Measurements from ENCODE around the gene RIPOR3. TPM values are rescaled to one million over a fixed set of nuclear protein-coding genes. Genes with fewer than 3 reads are reported as not detected.

RIPOR3 gene
- total and polyA plus RNA-seq, 4 donors, result 4.3 to 9.9 (median 7.7) TPM

GRCh38 chr20:50726955-50727791, 35.8 kb upstream of the RIPOR3 start:
- H3K27me3 ChIP-seq (ENCODE audit: control insufficient read depth in 3 of 3, insufficient read depth in 3 of 3, low read length in 2 of 3), result peaks cover 0 to 3% (median 3%) of the 10 kb centered on the region in 3 donors
- WGBS, 2 donors, result 76 to 84% methylated on average over 4 of the region's 4 CpGs
- H3K27ac ChIP-seq (ENCODE audit: low read depth in 1 of 2, low read length in 1 of 2), result no peak overlapping the region
- ATAC-seq (ENCODE audit: insufficient read depth, low FRiP score) (no peak), DNase-seq (no peak)
- peaks cover 4 to 19% (median 12%) of the 10 kb centered on the region in 5 donors for H3K4me1 ChIP-seq (ENCODE audit: control insufficient read depth in 5 of 5, insufficient read depth in 5 of 5, low read length in 5 of 5)
- TF ChIP-seq, protein P1, sequence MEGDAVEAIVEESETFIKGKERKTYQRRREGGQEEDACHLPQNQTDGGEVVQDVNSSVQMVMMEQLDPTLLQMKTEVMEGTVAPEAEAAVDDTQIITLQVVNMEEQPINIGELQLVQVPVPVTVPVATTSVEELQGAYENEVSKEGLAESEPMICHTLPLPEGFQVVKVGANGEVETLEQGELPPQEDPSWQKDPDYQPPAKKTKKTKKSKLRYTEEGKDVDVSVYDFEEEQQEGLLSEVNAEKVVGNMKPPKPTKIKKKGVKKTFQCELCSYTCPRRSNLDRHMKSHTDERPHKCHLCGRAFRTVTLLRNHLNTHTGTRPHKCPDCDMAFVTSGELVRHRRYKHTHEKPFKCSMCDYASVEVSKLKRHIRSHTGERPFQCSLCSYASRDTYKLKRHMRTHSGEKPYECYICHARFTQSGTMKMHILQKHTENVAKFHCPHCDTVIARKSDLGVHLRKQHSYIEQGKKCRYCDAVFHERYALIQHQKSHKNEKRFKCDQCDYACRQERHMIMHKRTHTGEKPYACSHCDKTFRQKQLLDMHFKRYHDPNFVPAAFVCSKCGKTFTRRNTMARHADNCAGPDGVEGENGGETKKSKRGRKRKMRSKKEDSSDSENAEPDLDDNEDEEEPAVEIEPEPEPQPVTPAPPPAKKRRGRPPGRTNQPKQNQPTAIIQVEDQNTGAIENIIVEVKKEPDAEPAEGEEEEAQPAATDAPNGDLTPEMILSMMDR (IDR thresholded peaks at IDR 0.05; ENCODE audit: control extremely low read depth, extremely low read depth), result no peak
- H3K9me3 ChIP-seq (ENCODE audit: control insufficient read depth in 4 of 4, insufficient read depth in 3 of 4, low read length in 3 of 4), result no peaks in the 10 kb centered on the region
- H3K36me3 ChIP-seq (ENCODE audit: control insufficient read depth in 4 of 4, insufficient read depth in 4 of 4, low read length in 4 of 4), result no peaks in the 10 kb centered on the region
- no peak overlapping the region for H3K4me3 ChIP-seq
- H3K9ac ChIP-seq (ENCODE audit: insufficient read depth in 1 of 2, low read length in 2 of 2), result no peak overlapping the region

- no peak for DNase-seq
Measured at GRCh38 chr20:50725724-50726005, 34.3 kb upstream of the RIPOR3 start.

DNA sequence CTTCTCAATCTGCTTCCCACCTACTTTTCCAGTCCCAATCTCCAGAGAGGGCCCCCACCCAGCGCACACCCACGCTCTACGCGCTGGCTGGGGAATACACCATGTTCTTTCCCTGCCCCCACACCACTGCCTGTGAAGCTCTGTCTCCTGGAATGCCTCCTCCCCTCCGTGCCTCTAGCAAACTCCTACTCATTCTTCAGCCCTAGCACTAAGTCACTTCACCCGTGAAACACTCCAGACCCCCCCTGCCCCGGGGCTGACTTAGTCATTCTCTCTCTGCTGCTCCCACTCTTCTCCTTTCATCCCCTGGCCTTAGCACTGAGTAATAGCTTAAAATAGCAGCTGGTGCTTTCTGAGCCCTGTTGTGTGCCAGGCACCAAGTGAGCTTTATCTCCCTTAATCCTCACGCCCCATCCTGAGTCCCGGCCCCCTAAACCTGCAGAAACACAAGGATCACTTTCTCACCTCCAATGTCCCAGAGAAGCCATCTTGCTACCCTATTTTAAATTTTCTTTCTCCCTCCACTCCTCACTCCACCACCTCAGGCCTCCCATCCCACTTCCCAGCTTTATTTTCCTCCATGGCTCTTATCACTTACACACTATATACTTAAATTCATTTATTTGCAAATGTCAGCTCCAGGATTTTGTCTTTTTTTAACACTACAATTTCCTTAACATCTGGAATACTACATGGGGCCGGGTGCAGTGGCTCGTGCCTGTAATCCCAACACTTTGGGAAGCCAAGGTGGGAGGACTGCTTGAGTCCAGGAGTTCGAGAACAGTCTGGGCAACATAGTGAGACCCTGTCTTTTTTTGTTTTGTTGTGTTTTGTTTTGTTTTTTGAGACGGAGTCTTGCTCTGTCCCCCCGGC, 33.7 kb upstream of the RIPOR3 start:
- DNase-seq (peak in 1 of 3 donors; percentile 31), ATAC-seq (ENCODE audit: insufficient read depth, low FRiP score) (peak; percentile 86)
- Histone ChIP-seq H3K4me1 (ENCODE audit: control insufficient read depth in 5 of 5, insufficient read depth in 5 of 5, low read length in 5 of 5) (peaks cover 1 to 16% (median 7%) of the 10 kb centered on the region in 5 donors), H3K36me3 (ENCODE audit: control insufficient read depth in 4 of 4, insufficient read depth in 4 of 4, low read length in 4 of 4) (no peaks in the 10 kb centered on the region), H3K27me3 (ENCODE audit: control insufficient read depth in 3 of 3, insufficient read depth in 3 of 3, low read length in 2 of 3) (no peaks in the 10 kb centered on the region), H3K27ac (ENCODE audit: low read depth in 1 of 2, low read length in 1 of 2) (peak overlapping the region; percentile 28 to 85), H3K9me3 (ENCODE audit: control insufficient read depth in 4 of 4, insufficient read depth in 3 of 4, low read length in 3 of 4) (no peaks in the 10 kb centered on the region), H3K9ac (ENCODE audit: insufficient read depth in 1 of 2, low read length in 2 of 2) (no peak overlapping the region), H3K4me3 (no peak overlapping the region)
- TF ChIP-seq, protein P1 (IDR thresholded peaks at IDR 0.05; ENCODE audit: control extremely low read depth, extremely low read depth), result no peak
- WGBS, 2 donors, result 55 to 78% methylated on average over 14 of the region's 14 CpGs

More at GRCh38 chr20:50725724-50726005, 34.3 kb upstream of the RIPOR3 start:
- TF ChIP-seq, protein P1 (IDR thresholded peaks at IDR 0.05; ENCODE audit: control extremely low read depth, extremely low read depth), result no peak
- Histone ChIP-seq H3K4me3 (no peak overlapping the region), H3K36me3 (ENCODE audit: control insufficient read depth in 4 of 4, insufficient read depth in 4 of 4, low read length in 4 of 4) (no peaks in the 10 kb centered on the region), H3K4me1 (ENCODE audit: control insufficient read depth in 5 of 5, insufficient read depth in 5 of 5, low read length in 5 of 5) (peaks cover 4 to 19% (median 12%) of the 10 kb centered on the region in 5 donors), H3K27ac (ENCODE audit: low read depth in 1 of 2, low read length in 1 of 2) (peak overlapping the region in 1 of 2 donors; percentile 75), H3K9ac (ENCODE audit: insufficient read depth in 1 of 2, low read length in 2 of 2) (no peak overlapping the region), H3K27me3 (ENCODE audit: control insufficient read depth in 3 of 3, insufficient read depth in 3 of 3, low read length in 2 of 3) (no peaks in the 10 kb centered on the region), H3K9me3 (ENCODE audit: control insufficient read depth in 4 of 4, insufficient read depth in 3 of 4, low read length in 3 of 4) (no peaks in the 10 kb centered on the region)
- 89 to 90% methylated on average over 10 of the region's 10 CpGs for WGBS, 2 donors
- ATAC-seq (ENCODE audit: insufficient read depth, low FRiP score), result no peak

Measured in lung (tissue), 12 donors.